ENCODE measurements around the gene DNAH11. TPM values are rescaled to one million over a fixed set of nuclear protein-coding genes. Genes with fewer than 3 reads are reported as not detected.

Gene DNAH11
- total and polyA plus RNA-seq, 2 of the 4 experiments (the other 2 are of a cell fraction), result not detected

DNA sequence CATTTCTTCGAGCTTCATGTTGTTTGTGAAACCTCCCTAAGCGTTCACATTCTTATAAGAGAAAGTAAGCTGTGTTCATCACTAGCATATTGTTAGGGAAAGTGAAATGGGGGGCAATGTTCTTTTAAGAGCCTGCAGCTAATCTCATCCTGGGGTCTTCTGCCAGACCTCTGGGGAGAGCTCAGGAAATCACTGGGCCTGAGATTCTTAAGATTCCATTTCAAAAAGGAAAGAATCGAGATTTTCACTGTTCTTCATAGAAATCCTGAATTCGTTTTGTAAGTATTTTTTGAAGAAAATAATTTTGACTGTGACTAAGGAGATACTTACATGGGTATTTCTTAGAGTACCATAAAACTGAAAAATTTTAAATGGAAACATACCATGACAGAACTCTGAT, 242.2 kb downstream of the DNAH11 start:
- dilution Hi-C loops (cut with HindIII; ENCODE audit: low sequenced_read_pairs, unreplicated experiment) (no loop called here), in situ Hi-C loops (cut with MboI; ENCODE audit: low sequenced_read_pairs) (no loop called here)
- ATAC-seq (ENCODE audit: low read depth), result no peak

More for the DNA sequence above, 242.2 kb downstream of the DNAH11 start:
- ChIA-PET POLR2A (ENCODE audit: unreplicated experiment) (no interaction called here), CTCF (no interaction called here)
- intact Hi-C loops (cut with micrococcal nuclease), result no loop called here
- H4K91ac ChIP-seq (ENCODE audit: insufficient read depth, low read depth, low read length), result no peak overlapping the region
- H3K9ac ChIP-seq (ENCODE audit: low read depth, low read length), result no peak overlapping the region
- no peak overlapping the region for H2BK20ac ChIP-seq (ENCODE audit: low read depth, low read length)
- no peak overlapping the region for H2AFZ ChIP-seq (replicated peaks; ENCODE audit: low read length, poor library complexity)
- H2BK15ac ChIP-seq (ENCODE audit: low read depth, low read length), result no peak overlapping the region
- no peak overlapping the region for H3K14ac ChIP-seq (replicated peaks; ENCODE audit: low read depth, low read length)
- H2AK5ac ChIP-seq (ENCODE audit: low read depth, low read length), result no peak overlapping the region
- no peak overlapping the region for H3K4ac ChIP-seq (ENCODE audit: low read depth, low read length)
- H3K27ac ChIP-seq (ENCODE audit: insufficient read depth, low read length), result no peak overlapping the region
- H3K23ac ChIP-seq (ENCODE audit: low read depth, low read length), result no peak overlapping the region
- H2BK120ac ChIP-seq (ENCODE audit: low read depth, low read length), result no peak overlapping the region
- no CpG with 5 or more reads among the region's 4 CpGs for WGBS, 2 experiments (ENCODE audit: extremely low coverage in 2 of 2, insufficient read length in 1 of 2)
- H2AK9ac ChIP-seq (replicated peaks; ENCODE audit: low read depth, low read length, poor library complexity), result no peak overlapping the region
- H2BK5ac ChIP-seq (ENCODE audit: low read depth, low read length, poor library complexity, severe bottlenecking), result no peak overlapping the region
- no peaks in the 10 kb centered on the region for H3K4me1 ChIP-seq (ENCODE audit: control insufficient read depth, insufficient read depth, low read length)
- no peaks in the 10 kb centered on the region for H3K79me1 ChIP-seq (ENCODE audit: low read depth in 1 of 2, low read length in 2 of 2)
- no peaks in the 10 kb centered on the region for H3K9me3 ChIP-seq (ENCODE audit: control insufficient read depth, insufficient read depth, low read length)
- H3K9me1 ChIP-seq (ENCODE audit: insufficient read depth, low read length), result no peaks in the 10 kb centered on the region
- H4K8ac ChIP-seq (ENCODE audit: low read depth in 2 of 2, low read length in 2 of 2), result no peak overlapping the region
- no peak for TF ChIP-seq RFX5 (IDR thresholded peaks at IDR 0.05; ENCODE audit: low read depth, low read length)
- no peak for TF ChIP-seq RAD21 (IDR thresholded peaks at IDR 0.05; ENCODE audit: low read length)
- no peak for TF ChIP-seq RCOR1 (IDR thresholded peaks at IDR 0.05; ENCODE audit: insufficient replicate concordance, low read length)
- TF ChIP-seq MAFK (IDR thresholded peaks at IDR 0.05; ENCODE audit: low read depth, low read length), result no peak
- no peak overlapping the region for H3K18ac ChIP-seq (ENCODE audit: low read depth, low read length)
- H3K4me3 ChIP-seq (ENCODE audit: insufficient read depth, low read depth, low read length), result no peak overlapping the region
- H3K4me2 ChIP-seq (ENCODE audit: low read depth, low read length), result no peak overlapping the region
- DNase-seq, result no peak
- no TSS peak for BruUV-seq (replicated peaks)
- no peaks in the 10 kb centered on the region for H3K36me3 ChIP-seq (ENCODE audit: control insufficient read depth, insufficient read depth, low read length)
- no peaks in the 10 kb centered on the region for H4K20me1 ChIP-seq (ENCODE audit: insufficient read depth, low read length)
- H3K56ac ChIP-seq (ENCODE audit: extremely low read depth, insufficient read depth, low read length), result no peak overlapping the region
- no peaks in the 10 kb centered on the region for H3K27me3 ChIP-seq (ENCODE audit: control insufficient read depth, insufficient read depth, low read length)
- H4K5ac ChIP-seq (ENCODE audit: low read depth, low read length), result no peak overlapping the region

All from IMR-90 (cell line).